ENCODE data around the gene NR5A2. TPM values are rescaled to one million over a fixed set of nuclear protein-coding genes. Genes with fewer than 3 reads are reported as not detected.

Gene NR5A2
- total and polyA plus RNA-seq, 10 of the 15 experiments (the other 5 are each of a cell fraction or from before 2014, with no cell fraction given), result 0.02 to 0.60 (median 0.15) TPM; not detected in 1

- Histone ChIP-seq H3K27ac (ENCODE audit: control insufficient read depth, insufficient read depth) (no peak overlapping the region), H4K20me1 (ENCODE audit: control insufficient read depth, insufficient read depth) (no peaks in the 10 kb centered on the region), H3K9me3 (replicated peaks; ENCODE audit: control insufficient read depth, insufficient read depth, low read length) (no peaks in the 10 kb centered on the region; the same call in 2 of the 3 replicates), H3K9ac (ENCODE audit: control insufficient read depth, insufficient read depth, low read length) (no peak overlapping the region), H2AFZ (ENCODE audit: control insufficient read depth, low read depth, low read length) (no peak overlapping the region), H3K79me2 (ENCODE audit: control insufficient read depth, insufficient read depth, low read length) (no peaks in the 10 kb centered on the region), H3K4me3 (no peak overlapping the region), H3K4me1 (ENCODE audit: control insufficient read depth, insufficient read depth, low read length) (peaks cover 6% of the 10 kb centered on the region), H3K36me3 (ENCODE audit: control insufficient read depth in 2 of 2, insufficient read depth in 2 of 2, low read length in 1 of 2) (no peaks in the 10 kb centered on the region), H3K27me3 (replicated peaks in 1 of 2; ENCODE audit: control insufficient read depth in 2 of 2, insufficient read depth in 2 of 2, low read length in 1 of 2) (peaks cover 0 to 6% of the 10 kb centered on the region in 2 experiments; a peak in 2 of 4 replicates), H3K4me2 (ENCODE audit: control insufficient read depth, insufficient read depth) (no peak overlapping the region)
- ATAC-seq, result no peak
- CTCF ChIA-PET, result interaction anchor here (1.1 kb wide), 1 partner anchor 9 kb away, joined by 4 read pairs; no protein-coding TSS in a partner anchor
- RAD21 ChIA-PET (ENCODE audit: unreplicated experiment), result no interaction called here
- 58% methylated on average over 7 of the region's 7 CpGs for WGBS (ENCODE audit: insufficient coverage, insufficient replicate concordance, low lambda C conversion rate, missing lambda C conversion rate)
- FAIRE-seq, result no peak
- no TSS peak for BruUV-seq (replicated peaks)
- DNase-seq (ENCODE audit: low read depth, low spot score), result no peak
- intact Hi-C loops (cut with micrococcal nuclease; ENCODE audit: unreplicated experiment), result loop anchor here (5.0 kb wide), 1 partner anchor 36 kb away; no protein-coding TSS in a partner anchor
- SMC1A ChIA-PET (ENCODE audit: uncharacterized antibody, unreplicated experiment), result interaction anchor here (1.6 kb wide), 1 partner anchor 329 kb away, joined by 4 read pairs; no protein-coding TSS in a partner anchor
- POLR2A ChIA-PET, result no interaction called here
- in situ Hi-C loops (cut with MboI), result no loop called here
- no peak for TF ChIP-seq MAX (IDR thresholded peaks at IDR 0.05; ENCODE audit: low read depth, low read length)
- no peak for TF ChIP-seq PKNOX1 (IDR thresholded peaks at IDR 0.05)
- TF ChIP-seq ZNF592 (IDR thresholded peaks at IDR 0.05), result no peak
- no peak for TF ChIP-seq BCL3 (IDR thresholded peaks at IDR 0.05; ENCODE audit: borderline replicate concordance, insufficient read depth, low read depth, low read length, poor library complexity, severe bottlenecking)
- TF ChIP-seq E4F1 (IDR thresholded peaks at IDR 0.05; ENCODE audit: borderline replicate concordance, partially characterized antibody), result no peak
- TF ChIP-seq CBX3 (IDR thresholded peaks at IDR 0.05; ENCODE audit: borderline replicate concordance, low read depth), result no peak
- TF ChIP-seq, protein P1, sequence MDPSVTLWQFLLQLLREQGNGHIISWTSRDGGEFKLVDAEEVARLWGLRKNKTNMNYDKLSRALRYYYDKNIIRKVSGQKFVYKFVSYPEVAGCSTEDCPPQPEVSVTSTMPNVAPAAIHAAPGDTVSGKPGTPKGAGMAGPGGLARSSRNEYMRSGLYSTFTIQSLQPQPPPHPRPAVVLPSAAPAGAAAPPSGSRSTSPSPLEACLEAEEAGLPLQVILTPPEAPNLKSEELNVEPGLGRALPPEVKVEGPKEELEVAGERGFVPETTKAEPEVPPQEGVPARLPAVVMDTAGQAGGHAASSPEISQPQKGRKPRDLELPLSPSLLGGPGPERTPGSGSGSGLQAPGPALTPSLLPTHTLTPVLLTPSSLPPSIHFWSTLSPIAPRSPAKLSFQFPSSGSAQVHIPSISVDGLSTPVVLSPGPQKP (IDR thresholded peaks at IDR 0.05; ENCODE audit: low read depth, low read length), result no peak
- TF ChIP-seq SIX5 (IDR thresholded peaks at IDR 0.05; ENCODE audit: low read depth, low read length, severe bottlenecking), result no peak
- no peak for TF ChIP-seq NFYB (IDR thresholded peaks at IDR 0.05; ENCODE audit: insufficient read depth, low read depth, low read length)
- no peak for TF ChIP-seq KDM1A (IDR thresholded peaks at IDR 0.05; ENCODE audit: borderline replicate concordance)
- no peak for TF ChIP-seq ZBED1 (IDR thresholded peaks at IDR 0.05; ENCODE audit: borderline replicate concordance)
- no peak for TF ChIP-seq SUZ12 (IDR thresholded peaks at IDR 0.05; ENCODE audit: unreplicated experiment)
Observed at GRCh38 chr1:199978408-199978940, 49.0 kb upstream of the NR5A2 start.

Data from GM12878 (cell line).